Naive thymus-derived CD8-positive, alpha-beta T cell (primary cell): Measurements from ENCODE around the gene CRISP3. TPM values are rescaled to one million over a fixed set of nuclear protein-coding genes. Genes with fewer than 3 reads are reported as not detected.

Source experiments
- ATAC-seq, 2 donors: fragments of 150-1000 bp; cut with Tn5 transposase in 1 of 2; sonication (Bioruptor Pico), chemical (Tn5 transposase) in 1 of 2; 1 replicate in 1 of 2; 2 replicates in 1 of 2; pipeline ENCODE4 v1.10.0; 2021; ENCODE audit warnings: mild to moderate bottlenecking in 2 of 2, moderate library complexity in 2 of 2
- POLR2A ChIA-PET: fragments of 350-600 bp; sonication (Branson Sonifier 250); formaldehyde crosslinking; loops from one replicate; lab custom pipeline; 2021; ENCODE audit warnings: antibody characterized with exemption; lab: Charles Lee
- DNase-seq, 10 donors: peaks; one replicate each; pipeline versions ENCODE4 v3.0.0 to v3.0.0-alpha.2; 2020 to 2022
- H3K27ac Mint-ChIP-seq, 10 donors: one replicate each; pipeline ENCODE4 v1.8.0; 2020 to 2022; ENCODE audit warnings: mild to moderate bottlenecking in 10 of 10, mixed read lengths in 10 of 10, moderate library complexity in 4 of 10, inconsistent platforms in 1 of 10
- H3K27me3 Mint-ChIP-seq, 5 donors: one replicate each; pipeline ENCODE4 v1.8.0; 2021 to 2022; ENCODE audit warnings: mixed read lengths in 5 of 5
- H3K36me3 Mint-ChIP-seq, 3 donors: one replicate each; pipeline ENCODE4 v1.8.0; 2020 to 2022; ENCODE audit warnings: mixed read lengths in 3 of 3, mild to moderate bottlenecking in 2 of 3, inconsistent platforms in 1 of 3
- H3K4me1 Mint-ChIP-seq, 4 donors: one replicate each; pipeline ENCODE4 v1.8.0; 2021 to 2022; ENCODE audit warnings: mixed read lengths in 4 of 4
- H3K4me3 Mint-ChIP-seq, 10 donors: one replicate each; pipeline ENCODE4 v1.8.0; 2020 to 2022; ENCODE audit warnings: mild to moderate bottlenecking in 10 of 10, mixed read lengths in 10 of 10, moderate library complexity in 6 of 10, inconsistent platforms in 1 of 10
- H3K9me3 Mint-ChIP-seq, 9 donors: one replicate each; pipeline ENCODE4 v1.8.0; 2020 to 2022; ENCODE audit warnings: mixed read lengths in 9 of 9, mild to moderate bottlenecking in 3 of 9, inconsistent platforms in 1 of 9, moderate library complexity in 1 of 9
- polyA plus RNA-seq, 3 donors: library from polyadenylated mRNA; unstranded; fragments of 300-500 nt; fragmentation: Illumina TruSeq; gene quantifications; one replicate each; pipeline ENCODE4 v1.2.3, GENCODE V29; 2021
- total RNA-seq, 8 experiments: library from RNA in 2 of 8; stranded (reverse) in 2 of 8; gene quantifications; one replicate each; pipeline ENCODE4 v1.2.3 and lab custom pipeline; 2021 to 2026

The CRISP3 gene, protein sequence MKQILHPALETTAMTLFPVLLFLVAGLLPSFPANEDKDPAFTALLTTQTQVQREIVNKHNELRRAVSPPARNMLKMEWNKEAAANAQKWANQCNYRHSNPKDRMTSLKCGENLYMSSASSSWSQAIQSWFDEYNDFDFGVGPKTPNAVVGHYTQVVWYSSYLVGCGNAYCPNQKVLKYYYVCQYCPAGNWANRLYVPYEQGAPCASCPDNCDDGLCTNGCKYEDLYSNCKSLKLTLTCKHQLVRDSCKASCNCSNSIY
- total RNA-seq (not detected), polyA plus RNA-seq (not detected), total RNA-seq (lab: John Stamatoyannopoulos, UW) (0 to 0.35 (median 0) reads per million in 6 experiments)

DNA sequence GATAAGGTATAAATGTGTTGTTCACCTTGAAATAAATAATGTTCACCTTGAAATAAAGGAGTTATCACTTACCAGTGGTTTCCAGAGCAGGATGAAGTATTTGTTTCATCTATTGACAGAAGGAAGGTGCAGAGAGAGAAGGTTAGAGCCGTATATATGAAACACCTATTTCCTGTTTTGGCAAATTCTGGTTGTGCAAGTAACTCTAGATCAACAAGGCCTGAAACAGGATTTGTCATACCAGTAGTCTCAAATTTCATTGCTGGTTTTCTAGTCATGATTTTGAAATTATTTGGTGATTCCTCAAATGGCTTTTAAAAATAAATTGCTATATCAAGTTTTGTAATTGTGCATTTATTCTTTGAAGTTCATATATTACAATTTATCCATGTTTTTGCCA lies at the start of gene CRISP3:
TSS of gene CRISP3 (minus strand) at position 130 of the 400 bp plus-strand sequence. CDS start at position 109, 21 bp downstream.
- no peak for ATAC-seq
- POLR2A ChIA-PET: no interaction called here
- Mint-ChIP-seq H3K27ac (no peak within 1 kb of the TSS), H3K36me3 (no peaks in the 10 kb centered on the region), H3K9me3 (peaks cover 0 to 2% (median 0%) of the 10 kb centered on the region in 9 donors), H3K4me1 (no peaks in the 10 kb centered on the region), H3K27me3 (no peaks in the 10 kb centered on the region), H3K4me3 (no peak within 1 kb of the TSS)
- DNase-seq: no peak

DNA sequence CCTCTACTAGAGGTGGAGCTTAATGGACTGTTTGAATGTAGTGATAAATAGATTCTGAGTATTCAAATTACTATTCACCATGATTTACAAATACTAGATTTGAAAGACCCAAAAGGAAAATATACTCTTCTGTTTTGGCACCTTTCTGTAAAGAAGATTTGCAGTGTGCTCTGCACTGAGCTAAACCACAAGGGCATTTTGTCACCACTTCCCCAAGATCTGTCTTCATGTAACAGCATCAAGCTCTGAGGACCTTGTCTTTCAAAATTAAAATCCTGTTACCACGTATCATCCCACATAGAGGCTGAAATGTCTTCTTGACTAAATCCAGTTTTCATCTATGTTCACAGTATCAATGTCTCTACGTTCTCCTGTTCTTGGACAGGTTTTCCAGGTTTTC lies 46.2 kb upstream of the CRISP3 start:
- POLR2A ChIA-PET: no interaction called here
- ATAC-seq: no peak
- no peak overlapping the region for H3K27ac Mint-ChIP-seq
- H3K27me3 Mint-ChIP-seq: no peaks in the 10 kb centered on the region
- H3K4me3 Mint-ChIP-seq: no peak overlapping the region
- H3K4me1 Mint-ChIP-seq: no peaks in the 10 kb centered on the region
- no peaks in the 10 kb centered on the region for H3K36me3 Mint-ChIP-seq
- peaks cover 0 to 14% (median 2%) of the 10 kb centered on the region in 9 donors for H3K9me3 Mint-ChIP-seq
- DNase-seq: no peak

DNA sequence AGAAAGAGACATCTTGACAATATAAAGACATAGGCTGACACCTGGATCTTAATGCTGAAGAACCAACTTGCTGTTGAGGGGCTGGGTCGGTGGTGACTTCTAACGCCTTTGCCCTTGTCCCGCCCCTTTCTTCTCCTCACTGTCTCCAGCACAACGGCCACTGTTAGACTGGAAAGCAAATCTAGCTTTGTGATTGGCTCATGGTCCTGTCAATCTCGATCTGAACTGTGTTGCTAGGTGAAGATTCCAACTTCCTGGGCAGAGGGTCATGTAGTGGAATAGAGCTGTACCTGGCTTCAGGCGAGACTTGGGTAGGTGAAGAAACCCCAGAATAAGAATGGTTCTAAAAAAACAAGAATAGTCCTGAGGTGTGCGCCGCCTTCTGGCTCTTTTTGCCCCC lies 43.0 kb upstream of the CRISP3 start, which contains the start of gene PGK2:
TSS of gene PGK2 (minus strand) at position 110 of the 400 bp plus-strand sequence. CDS start at position 12, 98 bp downstream.
- H3K4me1 Mint-ChIP-seq: no peaks in the 10 kb centered on the region
- peak within 1 kb of the TSS in 1 of 10 donors; percentile 63 for H3K27ac Mint-ChIP-seq
- ATAC-seq (no peak), DNase-seq (no peak)
- H3K4me3 Mint-ChIP-seq: no peak within 1 kb of the TSS
- no peaks in the 10 kb centered on the region for H3K36me3 Mint-ChIP-seq
- POLR2A ChIA-PET: no interaction called here
- peaks cover 0 to 24% (median 2%) of the 10 kb centered on the region in 9 donors for H3K9me3 Mint-ChIP-seq
- H3K27me3 Mint-ChIP-seq: no peaks in the 10 kb centered on the region

DNA sequence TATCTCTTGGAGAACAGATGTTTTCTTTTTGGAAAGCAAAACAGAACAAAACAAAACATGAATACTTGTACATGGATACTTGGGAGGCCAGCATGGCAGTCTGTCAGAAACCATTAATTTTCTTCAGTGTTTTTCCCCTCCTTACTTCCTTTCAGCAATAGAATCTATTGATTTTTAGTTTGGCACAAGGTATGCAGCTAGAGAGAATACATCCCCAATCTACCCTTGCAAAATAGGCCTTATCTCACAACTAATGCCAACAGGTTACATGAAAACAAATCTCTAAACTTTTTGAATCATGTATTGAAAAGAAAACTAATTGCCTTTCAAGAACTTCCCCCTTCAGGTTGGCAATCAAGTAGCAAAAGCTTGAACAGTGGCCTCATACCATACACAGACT lies 40.1 kb upstream of the CRISP3 start:
- ATAC-seq (no peak), DNase-seq (no peak)
- no peak overlapping the region for H3K27ac Mint-ChIP-seq
- H3K4me3 Mint-ChIP-seq: no peak overlapping the region
- peaks cover 0 to 15% (median 2%) of the 10 kb centered on the region in 9 donors for H3K9me3 Mint-ChIP-seq
- POLR2A ChIA-PET: no interaction called here
- H3K36me3 Mint-ChIP-seq: no peaks in the 10 kb centered on the region
- H3K27me3 Mint-ChIP-seq: no peaks in the 10 kb centered on the region
- no peaks in the 10 kb centered on the region for H3K4me1 Mint-ChIP-seq

DNA sequence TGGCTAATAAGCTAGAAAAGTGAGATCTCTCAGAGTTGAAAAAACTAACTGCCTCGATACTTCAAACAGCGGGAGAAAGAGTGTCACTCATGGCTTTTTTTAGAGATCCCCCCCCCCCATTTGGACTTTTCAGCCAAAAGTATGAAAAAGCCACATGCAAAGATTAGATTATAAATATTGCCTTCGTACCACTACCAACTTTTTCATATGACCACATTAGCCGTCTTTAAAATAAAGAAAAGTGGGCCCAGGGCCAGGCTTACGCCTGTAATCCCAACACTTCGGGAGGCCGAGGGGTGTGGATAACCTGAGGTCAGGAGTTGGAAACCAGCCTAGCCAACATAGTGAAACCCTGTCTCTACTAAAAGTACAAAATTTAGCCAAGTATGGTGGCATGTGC lies 38.5 kb upstream of the CRISP3 start:
- Mint-ChIP-seq H3K27me3 (peaks cover 0 to 3% (median 0%) of the 10 kb centered on the region in 5 donors), H3K36me3 (no peaks in the 10 kb centered on the region), H3K27ac (no peak overlapping the region), H3K4me1 (no peaks in the 10 kb centered on the region), H3K4me3 (no peak overlapping the region), H3K9me3 (peaks cover 0 to 15% (median 4%) of the 10 kb centered on the region in 9 donors)
- ATAC-seq: no peak
- POLR2A ChIA-PET: no interaction called here
- DNase-seq: no peak

DNA sequence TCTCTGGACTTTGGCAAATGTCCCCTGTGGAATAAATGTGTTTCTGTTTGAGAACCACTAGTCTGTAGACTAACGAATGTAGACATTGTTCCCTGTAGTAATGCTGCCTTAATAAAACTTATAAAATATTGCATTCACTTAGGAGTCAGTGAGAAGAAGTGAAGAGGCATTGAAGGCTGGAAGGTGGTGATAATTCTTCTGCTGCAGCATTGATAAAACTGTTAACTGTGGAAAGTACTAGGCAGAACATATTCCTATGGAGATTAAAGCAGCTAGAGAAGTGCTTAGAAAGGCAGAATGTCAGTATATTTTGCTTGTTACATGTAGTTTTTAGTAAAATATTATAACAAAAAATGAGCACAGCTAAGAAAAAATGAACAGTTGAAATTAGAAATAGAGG lies 38.1 kb upstream of the CRISP3 start:
- Mint-ChIP-seq H3K4me1 (no peaks in the 10 kb centered on the region), H3K4me3 (no peak overlapping the region), H3K27ac (no peak overlapping the region), H3K9me3 (peaks cover 0 to 15% (median 4%) of the 10 kb centered on the region in 9 donors), H3K27me3 (peaks cover 0 to 3% (median 0%) of the 10 kb centered on the region in 5 donors), H3K36me3 (no peaks in the 10 kb centered on the region)
- POLR2A ChIA-PET: no interaction called here
- ATAC-seq (no peak), DNase-seq (no peak)

DNA sequence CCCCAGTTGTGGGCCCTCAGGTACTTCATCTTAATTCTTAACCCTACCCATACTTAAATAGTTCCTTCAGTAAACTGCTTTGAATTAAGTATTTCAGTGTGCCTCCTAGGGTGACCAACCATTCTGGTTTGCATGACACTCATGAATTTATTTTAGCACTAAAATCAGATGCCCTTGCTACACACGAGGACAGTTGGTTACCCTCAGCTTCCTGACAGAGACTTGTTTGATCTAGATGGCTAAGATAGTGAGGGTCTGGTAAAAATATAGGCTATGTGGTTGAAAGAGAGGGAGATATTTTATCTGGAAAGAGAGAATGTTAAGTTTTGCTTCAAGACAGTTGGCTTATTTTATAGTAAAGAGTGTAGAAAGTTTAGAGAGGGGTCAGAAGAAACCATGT lies 32.3 kb upstream of the CRISP3 start:
- ATAC-seq (no peak), DNase-seq (no peak)
- H3K36me3 Mint-ChIP-seq: no peaks in the 10 kb centered on the region
- no peak overlapping the region for H3K27ac Mint-ChIP-seq
- peaks cover 0 to 10% (median 2%) of the 10 kb centered on the region in 9 donors for H3K9me3 Mint-ChIP-seq
- H3K27me3 Mint-ChIP-seq: peaks cover 0 to 3% (median 0%) of the 10 kb centered on the region in 5 donors
- H3K4me3 Mint-ChIP-seq: no peak overlapping the region
- no peaks in the 10 kb centered on the region for H3K4me1 Mint-ChIP-seq
- POLR2A ChIA-PET: no interaction called here

DNA sequence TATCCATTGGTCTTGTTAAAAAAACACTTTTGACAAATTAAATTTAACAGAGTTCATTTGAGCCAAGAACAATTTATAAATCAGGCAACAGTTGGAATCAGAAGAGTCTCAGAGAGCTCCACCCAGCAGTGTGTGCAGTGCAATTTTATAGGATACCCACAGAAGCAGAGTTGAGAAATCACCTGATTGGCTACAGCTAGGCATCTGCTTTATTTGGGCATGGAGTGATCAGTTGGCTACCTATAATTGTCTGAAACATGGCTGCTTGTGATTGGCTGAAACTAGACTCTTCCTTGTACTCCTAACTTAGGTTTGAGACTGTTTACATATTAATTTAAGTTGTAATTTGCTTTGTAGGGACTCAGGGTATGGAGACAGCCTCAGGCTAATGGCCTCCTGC lies 30.9 kb upstream of the CRISP3 start:
- Mint-ChIP-seq H3K27me3 (peaks cover 0 to 3% (median 0%) of the 10 kb centered on the region in 5 donors), H3K9me3 (peaks cover 0 to 10% (median 4%) of the 10 kb centered on the region in 9 donors), H3K36me3 (no peaks in the 10 kb centered on the region), H3K4me3 (no peak overlapping the region), H3K27ac (no peak overlapping the region), H3K4me1 (no peaks in the 10 kb centered on the region)
- DNase-seq (no peak), ATAC-seq (no peak)
- POLR2A ChIA-PET: no interaction called here

DNA sequence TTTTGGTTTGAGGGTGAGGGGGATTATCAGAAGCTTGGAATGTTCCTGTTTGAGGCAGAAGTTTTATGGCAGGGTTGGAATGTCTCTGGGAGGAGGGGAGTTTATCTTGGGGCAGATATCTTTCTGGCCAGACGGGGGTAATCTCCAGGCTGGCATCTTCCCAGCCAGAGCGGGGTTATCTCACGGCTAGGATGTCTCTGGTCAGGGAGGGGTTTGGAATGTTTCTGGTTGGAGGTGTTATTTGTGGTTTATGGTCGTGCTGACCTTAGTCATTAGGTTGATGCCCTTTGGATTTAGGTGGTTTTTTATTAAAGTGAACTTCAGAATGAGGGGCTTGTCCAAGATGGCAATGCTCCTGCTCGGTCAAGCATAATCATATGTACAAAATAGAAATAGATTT lies 28.1 kb upstream of the CRISP3 start:
- H3K27ac Mint-ChIP-seq: no peak overlapping the region
- no peak overlapping the region for H3K4me3 Mint-ChIP-seq
- no peak for DNase-seq
- ATAC-seq: no peak
- H3K4me1 Mint-ChIP-seq: no peaks in the 10 kb centered on the region
- peaks cover 0 to 10% (median 4%) of the 10 kb centered on the region in 9 donors for H3K9me3 Mint-ChIP-seq
- POLR2A ChIA-PET: no interaction called here
- H3K36me3 Mint-ChIP-seq: no peaks in the 10 kb centered on the region
- no peaks in the 10 kb centered on the region for H3K27me3 Mint-ChIP-seq

DNA sequence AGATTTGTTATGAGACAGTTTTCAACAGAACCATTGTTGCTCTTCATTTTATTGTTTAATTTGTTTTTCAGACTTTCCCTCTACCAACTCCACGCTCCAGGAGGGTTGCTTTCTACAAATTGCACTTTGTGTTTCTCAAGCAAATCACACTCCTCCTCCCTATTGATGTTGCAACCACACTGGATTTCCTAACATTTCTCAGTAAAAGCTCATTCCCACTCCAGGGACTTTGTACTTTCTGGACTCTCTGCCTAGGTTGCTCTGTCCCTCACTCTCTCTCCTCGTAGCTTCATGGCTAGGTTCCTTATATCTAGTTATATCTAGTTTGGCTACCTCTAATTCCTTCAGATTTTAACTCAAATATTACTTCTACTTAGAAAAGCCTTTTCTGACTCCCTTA lies 22.6 kb upstream of the CRISP3 start:
- H3K4me1 Mint-ChIP-seq: no peaks in the 10 kb centered on the region
- H3K9me3 Mint-ChIP-seq: peaks cover 0 to 18% (median 0%) of the 10 kb centered on the region in 9 donors
- POLR2A ChIA-PET: no interaction called here
- no peaks in the 10 kb centered on the region for H3K36me3 Mint-ChIP-seq
- H3K27me3 Mint-ChIP-seq: no peaks in the 10 kb centered on the region
- H3K27ac Mint-ChIP-seq: no peak overlapping the region
- no peak for DNase-seq
- H3K4me3 Mint-ChIP-seq: no peak overlapping the region
- ATAC-seq: no peak

DNA sequence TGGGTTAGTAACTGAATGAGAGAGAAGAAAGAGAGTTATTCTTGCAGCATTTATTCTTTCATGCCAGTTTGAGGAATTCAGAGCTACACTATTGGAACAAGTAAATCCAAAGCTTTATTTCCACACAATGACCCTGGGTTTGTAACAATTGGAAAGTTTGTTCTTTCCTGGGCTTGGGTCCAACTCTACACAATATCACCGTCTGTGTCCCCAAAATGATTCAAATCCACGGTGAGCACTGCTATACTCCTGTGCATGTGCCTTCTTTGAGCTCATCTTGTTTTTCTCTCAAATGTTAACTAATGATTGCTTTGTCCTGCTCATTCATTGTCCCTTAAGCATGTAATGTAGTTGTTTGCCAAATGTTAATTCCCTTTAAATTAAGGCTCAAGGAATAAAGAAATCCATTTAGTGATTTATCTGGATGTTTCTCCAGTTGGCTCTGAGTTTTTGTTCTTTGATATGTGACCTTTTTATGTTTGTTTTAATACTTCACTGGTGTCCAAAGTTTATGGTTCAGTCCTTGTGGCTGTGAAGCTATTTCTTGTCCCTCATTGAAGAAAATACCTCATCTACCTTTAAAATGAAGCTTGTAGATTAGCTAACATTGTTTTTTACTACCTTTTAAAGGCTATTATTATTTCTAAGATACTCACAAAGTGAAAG lies 20.5 kb upstream of the CRISP3 start:
- DNase-seq (no peak), ATAC-seq (no peak)
- Mint-ChIP-seq H3K4me3 (no peak overlapping the region), H3K27me3 (no peaks in the 10 kb centered on the region), H3K9me3 (peaks cover 0 to 13% (median 0%) of the 10 kb centered on the region in 9 donors), H3K27ac (no peak overlapping the region), H3K4me1 (no peaks in the 10 kb centered on the region), H3K36me3 (no peaks in the 10 kb centered on the region)
- POLR2A ChIA-PET: no interaction called here

DNA sequence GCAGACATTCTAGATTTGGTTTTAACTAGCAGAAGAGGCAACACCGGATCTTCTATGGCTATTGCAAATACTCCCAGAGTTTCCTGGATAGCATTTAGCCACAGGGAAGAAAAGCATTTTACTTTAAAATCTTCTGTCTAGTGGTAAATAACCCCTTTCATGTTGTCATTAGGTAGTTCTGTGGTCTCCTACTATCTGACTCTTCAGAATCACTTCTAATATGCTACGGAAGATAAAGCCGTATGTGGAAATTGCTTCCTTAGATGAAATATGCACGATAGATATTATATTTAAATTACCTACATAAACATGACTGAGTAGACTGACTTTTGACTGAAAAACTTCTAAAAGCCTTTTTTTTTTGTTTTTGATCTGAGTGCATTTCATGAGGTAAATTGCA lies 759 bp downstream of the CRISP3 start:
- POLR2A ChIA-PET: no interaction called here
- ATAC-seq (no peak), DNase-seq (no peak)
- Mint-ChIP-seq H3K9me3 (peaks cover 0 to 2% (median 0%) of the 10 kb centered on the region in 9 donors), H3K4me1 (no peaks in the 10 kb centered on the region), H3K36me3 (no peaks in the 10 kb centered on the region), H3K27me3 (no peaks in the 10 kb centered on the region), H3K27ac (no peak overlapping the region), H3K4me3 (no peak overlapping the region)

DNA sequence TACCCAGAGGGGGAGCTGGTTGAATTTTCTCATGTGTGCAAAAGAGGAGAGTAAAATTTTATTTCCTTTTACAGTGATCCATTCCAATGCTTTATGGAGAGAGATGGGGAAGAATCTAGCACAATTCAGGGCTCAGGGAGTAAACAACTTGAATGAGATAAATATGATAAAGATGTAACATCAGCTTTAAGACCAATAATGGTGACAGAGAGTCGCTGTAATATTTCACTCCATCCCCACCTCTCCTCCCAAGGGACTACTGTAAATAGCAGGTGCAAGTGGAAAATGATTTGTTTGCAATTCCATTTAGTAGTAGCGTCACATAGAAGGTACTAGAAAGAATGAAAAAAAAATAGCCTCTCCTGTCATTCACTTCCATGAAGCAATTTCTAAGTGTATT lies 4.8 kb downstream of the CRISP3 start:
- H3K36me3 Mint-ChIP-seq: no peaks in the 10 kb centered on the region
- POLR2A ChIA-PET: no interaction called here
- H3K4me3 Mint-ChIP-seq: no peak overlapping the region
- peaks cover 0 to 5% (median 0%) of the 10 kb centered on the region in 9 donors for H3K9me3 Mint-ChIP-seq
- no peak for DNase-seq
- H3K4me1 Mint-ChIP-seq: no peaks in the 10 kb centered on the region
- H3K27ac Mint-ChIP-seq: no peak overlapping the region
- no peak for ATAC-seq
- no peaks in the 10 kb centered on the region for H3K27me3 Mint-ChIP-seq
